GM12801 (cell line): Measurements from ENCODE around the gene PYGO2.

Source experiments
- TF ChIP-seq, protein P1 (sequence below): IDR thresholded peaks from one replicate; pipeline ENCODE4 v1.5.1; 2011; ENCODE audit warnings: control low read depth; ENCODE audit not compliant: insufficient read length; ENCODE audit errors: extremely low read depth

Gene PYGO2

DNA sequence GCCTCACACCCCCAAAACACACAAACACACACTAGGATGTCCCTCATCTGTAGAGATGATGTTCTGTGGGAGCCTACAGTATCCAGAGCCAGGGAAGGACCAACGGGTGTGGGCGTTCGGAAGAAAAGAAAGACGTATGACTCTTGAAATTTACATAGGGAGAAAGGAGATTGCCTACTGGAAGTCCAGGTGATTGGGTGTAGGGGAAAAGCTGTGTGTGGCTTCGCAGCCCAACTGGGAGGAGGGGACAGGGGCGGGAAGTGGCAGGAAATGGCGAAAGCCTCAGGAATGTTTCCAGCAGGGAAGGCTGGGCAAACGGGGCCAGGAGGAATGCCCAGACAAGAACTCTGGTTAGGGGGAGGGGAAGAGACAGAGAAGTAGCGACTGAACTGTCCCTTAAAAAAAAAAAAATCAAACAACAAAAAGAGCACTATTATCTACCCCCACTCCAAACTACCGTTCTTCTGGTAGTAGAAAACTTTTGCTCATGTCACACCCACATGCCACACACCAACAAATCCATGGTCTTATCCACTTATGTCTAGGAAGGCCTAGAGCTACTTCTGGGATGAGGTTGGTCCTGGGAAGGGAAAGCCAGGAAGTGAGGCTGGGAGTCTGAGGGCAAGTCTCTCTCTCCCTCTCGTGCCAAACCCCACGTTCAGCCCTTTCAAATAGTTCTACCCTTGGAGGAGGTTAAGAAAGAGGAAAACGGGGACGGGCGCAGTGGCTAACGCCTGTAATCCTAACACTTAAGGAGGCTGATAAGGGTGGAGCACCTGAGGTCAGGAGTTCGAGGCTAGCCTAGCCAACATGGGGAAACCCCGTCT, 11.1 kb upstream of the PYGO2 start:
- TF ChIP-seq, protein P1, sequence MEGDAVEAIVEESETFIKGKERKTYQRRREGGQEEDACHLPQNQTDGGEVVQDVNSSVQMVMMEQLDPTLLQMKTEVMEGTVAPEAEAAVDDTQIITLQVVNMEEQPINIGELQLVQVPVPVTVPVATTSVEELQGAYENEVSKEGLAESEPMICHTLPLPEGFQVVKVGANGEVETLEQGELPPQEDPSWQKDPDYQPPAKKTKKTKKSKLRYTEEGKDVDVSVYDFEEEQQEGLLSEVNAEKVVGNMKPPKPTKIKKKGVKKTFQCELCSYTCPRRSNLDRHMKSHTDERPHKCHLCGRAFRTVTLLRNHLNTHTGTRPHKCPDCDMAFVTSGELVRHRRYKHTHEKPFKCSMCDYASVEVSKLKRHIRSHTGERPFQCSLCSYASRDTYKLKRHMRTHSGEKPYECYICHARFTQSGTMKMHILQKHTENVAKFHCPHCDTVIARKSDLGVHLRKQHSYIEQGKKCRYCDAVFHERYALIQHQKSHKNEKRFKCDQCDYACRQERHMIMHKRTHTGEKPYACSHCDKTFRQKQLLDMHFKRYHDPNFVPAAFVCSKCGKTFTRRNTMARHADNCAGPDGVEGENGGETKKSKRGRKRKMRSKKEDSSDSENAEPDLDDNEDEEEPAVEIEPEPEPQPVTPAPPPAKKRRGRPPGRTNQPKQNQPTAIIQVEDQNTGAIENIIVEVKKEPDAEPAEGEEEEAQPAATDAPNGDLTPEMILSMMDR = no peak

DNA sequence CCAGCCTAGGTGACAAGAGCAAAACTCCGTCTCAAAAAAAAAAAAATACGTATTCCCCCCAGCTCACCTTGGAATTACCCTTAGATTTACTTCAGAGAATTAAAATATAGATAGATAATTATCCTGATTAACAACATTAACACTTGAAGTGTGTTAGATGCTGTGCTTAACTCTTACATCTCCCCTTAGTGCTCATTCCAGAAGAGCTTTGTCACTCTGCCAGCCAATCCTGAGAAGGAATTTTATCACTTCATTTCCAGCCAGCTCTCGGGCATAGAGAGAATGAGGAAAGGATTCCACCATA, 10.6 kb upstream of the PYGO2 start:
- TF ChIP-seq, protein P1 = no peak

GRCh38 chr1:154971341-154971998, 9.9 kb upstream of the PYGO2 start:
- TF ChIP-seq, protein P1 = no peak

DNA sequence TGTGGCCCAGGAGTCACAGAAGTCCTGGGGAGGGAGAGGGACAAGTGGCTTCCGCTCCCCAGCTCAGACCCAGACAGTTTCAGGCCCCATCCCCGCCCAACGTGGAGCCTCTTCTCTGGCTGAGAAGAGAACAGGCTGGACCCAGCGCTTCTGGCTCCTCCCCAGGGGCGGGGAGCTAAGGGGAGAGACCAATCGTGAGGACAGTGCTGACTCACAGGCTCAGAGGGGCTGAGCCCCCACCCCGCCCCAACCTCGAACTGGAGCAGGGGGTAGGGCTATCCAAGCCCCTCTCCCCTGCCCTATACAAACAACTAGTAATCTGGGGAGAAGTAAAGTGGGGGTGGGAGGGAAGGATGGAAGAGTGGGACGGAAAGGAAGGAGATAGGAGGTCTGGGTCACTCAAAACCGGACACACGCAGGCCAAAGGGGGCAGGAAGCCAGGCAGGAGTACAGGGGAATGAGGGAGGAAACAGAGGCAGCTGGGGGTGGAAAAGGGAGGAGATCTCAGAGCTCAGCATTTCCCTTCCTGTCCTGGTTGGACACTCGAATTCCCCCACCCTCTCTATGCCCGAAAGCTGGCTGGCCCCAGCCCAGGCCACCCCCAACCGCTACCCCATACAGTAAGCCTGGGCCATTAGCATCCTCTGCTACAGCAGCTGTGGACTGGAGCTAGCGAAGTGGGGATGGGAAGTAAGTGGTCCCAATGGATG, 9.2 kb upstream of the PYGO2 start, which contains the start of gene SHC1:
SHC1 (minus strand) TSS at position 117 of the 710 bp plus-strand sequence. CDS start 221 bp downstream, outside the sequence.
- TF ChIP-seq, protein P1 = no peak

- TF ChIP-seq, protein P1 = no peak
Observed at GRCh38 chr1:154969860-154970452, 8.4 kb upstream of the PYGO2 start.

- TF ChIP-seq, protein P1 = no peak
Observed at GRCh38 chr1:154969246-154969645, 7.7 kb upstream of the PYGO2 start.

DNA sequence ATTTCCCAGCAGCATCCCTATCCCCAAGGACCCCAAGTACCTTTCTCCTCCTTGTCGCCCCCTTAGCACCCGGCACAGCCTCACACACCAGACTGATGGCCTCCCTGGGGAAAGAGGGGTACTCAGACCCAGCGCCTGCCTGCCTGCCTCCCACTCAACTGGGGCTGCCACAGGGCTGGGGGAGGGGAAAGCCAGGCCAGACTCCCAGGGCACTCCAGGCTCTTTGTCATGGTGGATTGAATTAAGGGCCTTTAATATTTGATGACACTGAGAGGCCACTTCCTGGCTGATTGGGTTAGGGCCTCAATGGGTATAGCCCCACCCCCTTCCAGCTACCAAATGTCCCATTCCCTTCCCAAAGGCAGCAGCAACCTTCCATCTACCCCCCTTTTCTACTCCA, 7.1 kb upstream of the PYGO2 start:
- TF ChIP-seq, protein P1 = no peak
